ENCODE measurements around the gene CRYBG1. TPM values are rescaled to one million over a fixed set of nuclear protein-coding genes. Genes with fewer than 3 reads are reported as not detected.

CRYBG1 gene
- total RNA-seq, 1 experiment from 2014 or later: 5.7 TPM

- no peaks in the 10 kb centered on the region for H4K20me1 ChIP-seq (ENCODE audit: control insufficient read depth, insufficient read depth, insufficient read length)
- no peak overlapping the region for H3K23ac ChIP-seq (ENCODE audit: insufficient read length, low read depth, low read length)
- H3K4ac ChIP-seq (ENCODE audit: low read depth, low read length): no peak overlapping the region
- H3K14ac ChIP-seq (ENCODE audit: insufficient read depth, low read length): no peak overlapping the region
- no CpG with 5 or more reads among the region's 5 CpGs for WGBS (ENCODE audit: extremely low coverage, insufficient read length, low lambda C conversion rate)
- Mint-ChIP-seq H3K36me3 (ENCODE audit: insufficient read depth in 1 of 3, low read depth in 3 of 3) (peaks cover 1 to 14% (median 14%) of the 10 kb centered on the region in 3 experiments; a peak in 6 of 7 replicates), H3K27me3 (ENCODE audit: low read depth) (no peaks in the 10 kb centered on the region), H3K9me3 (no peaks in the 10 kb centered on the region), H3K4me1 (peaks cover 5% of the 10 kb centered on the region in 2 experiments; a peak in 3 of 4 replicates), H3K27ac (peak overlapping the region in 1 of 3 experiments; percentile 17; a peak in 2 of 7 replicates), H3K4me3 (no peak overlapping the region)
- H2BK5ac ChIP-seq (ENCODE audit: insufficient read length, low read length): no peak overlapping the region
- no peak overlapping the region for H3K9ac ChIP-seq (ENCODE audit: extremely low read depth, insufficient read length, low read length)
- TF ChIP-seq, protein P1, sequence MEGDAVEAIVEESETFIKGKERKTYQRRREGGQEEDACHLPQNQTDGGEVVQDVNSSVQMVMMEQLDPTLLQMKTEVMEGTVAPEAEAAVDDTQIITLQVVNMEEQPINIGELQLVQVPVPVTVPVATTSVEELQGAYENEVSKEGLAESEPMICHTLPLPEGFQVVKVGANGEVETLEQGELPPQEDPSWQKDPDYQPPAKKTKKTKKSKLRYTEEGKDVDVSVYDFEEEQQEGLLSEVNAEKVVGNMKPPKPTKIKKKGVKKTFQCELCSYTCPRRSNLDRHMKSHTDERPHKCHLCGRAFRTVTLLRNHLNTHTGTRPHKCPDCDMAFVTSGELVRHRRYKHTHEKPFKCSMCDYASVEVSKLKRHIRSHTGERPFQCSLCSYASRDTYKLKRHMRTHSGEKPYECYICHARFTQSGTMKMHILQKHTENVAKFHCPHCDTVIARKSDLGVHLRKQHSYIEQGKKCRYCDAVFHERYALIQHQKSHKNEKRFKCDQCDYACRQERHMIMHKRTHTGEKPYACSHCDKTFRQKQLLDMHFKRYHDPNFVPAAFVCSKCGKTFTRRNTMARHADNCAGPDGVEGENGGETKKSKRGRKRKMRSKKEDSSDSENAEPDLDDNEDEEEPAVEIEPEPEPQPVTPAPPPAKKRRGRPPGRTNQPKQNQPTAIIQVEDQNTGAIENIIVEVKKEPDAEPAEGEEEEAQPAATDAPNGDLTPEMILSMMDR (conservative IDR thresholded peaks at IDR 0.05): no peak
- H3K27ac ChIP-seq (ENCODE audit: insufficient read length, low read depth, low read length): no peak overlapping the region
- H3T11ph ChIP-seq (ENCODE audit: low read length): no peak overlapping the region
- no peak overlapping the region for H2AK5ac ChIP-seq (ENCODE audit: insufficient read length, low read length)
- H3K23me2 ChIP-seq (ENCODE audit: insufficient read length, low read depth, low read length, poor library complexity, severe bottlenecking): no peaks in the 10 kb centered on the region
- no peaks in the 10 kb centered on the region for H3K79me2 ChIP-seq (ENCODE audit: insufficient read depth, low read length)
- H2AFZ ChIP-seq (ENCODE audit: low read length): no peak overlapping the region
- no peak overlapping the region for H2BK15ac ChIP-seq (ENCODE audit: low read depth, low read length)
- DNase-seq: no peak
- H4K91ac ChIP-seq (ENCODE audit: insufficient read length, low read depth, low read length): no peak overlapping the region
- no peak overlapping the region for H4K8ac ChIP-seq (replicated peaks; ENCODE audit: insufficient read length, low read depth, low read length)
- H3K9me3 ChIP-seq (ENCODE audit: control insufficient read depth, low read depth, low read length): no peaks in the 10 kb centered on the region
- no peaks in the 10 kb centered on the region for H3K4me1 ChIP-seq (ENCODE audit: insufficient read depth, low read length)
- H2BK120ac ChIP-seq (ENCODE audit: low read depth, low read length, poor library complexity, severe bottlenecking): no peak overlapping the region
- no peaks in the 10 kb centered on the region for H3K27me3 ChIP-seq (ENCODE audit: insufficient read depth, low read length)
- no peak overlapping the region for H2BK12ac ChIP-seq (ENCODE audit: insufficient read length, low read depth, low read length)
- no peak overlapping the region for H3K56ac ChIP-seq (ENCODE audit: insufficient read length, low read depth, low read length)
- H2BK20ac ChIP-seq (ENCODE audit: low read depth, low read length, poor library complexity, severe bottlenecking): no peak overlapping the region
- H3K79me1 ChIP-seq (ENCODE audit: insufficient read depth, low read depth, low read length, poor library complexity, severe bottlenecking): no peaks in the 10 kb centered on the region
- H3K18ac ChIP-seq (ENCODE audit: insufficient read length, low read depth, low read length): no peak overlapping the region
- H3K4me2 ChIP-seq (ENCODE audit: insufficient read depth, insufficient read length, low read length): no peak overlapping the region
- no peak overlapping the region for H4K5ac ChIP-seq (ENCODE audit: insufficient read length, low read depth, low read length)
Observed at GRCh38 chr6:106572436-106572835, 211.9 kb downstream of the CRYBG1 start.
